HepG2 (cell line): ENCODE results near the gene GFER. TPM values are rescaled to one million over a fixed set of nuclear protein-coding genes. Genes with fewer than 3 reads are reported as not detected.
A peak's percentile ranks its signal among the peaks of the same experiment; 100 is the strongest.

ENCODE experiments used
- FOXK2 ChIP-seq: fragments of 450-650 bp; IDR thresholded peaks from 2 replicates; pipeline ENCODE4 v1.6.1; 2016
- IRF9 ChIP-seq: sonication (generic); formaldehyde crosslinking; IDR thresholded peaks from 2 replicates; pipeline ENCODE4 v1.8.0; 2022; ENCODE audit warnings: missing genetic modification reagents, mild to moderate bottlenecking, borderline replicate concordance
- LRRFIP1 ChIP-seq: sonication (generic); formaldehyde crosslinking; conservative IDR thresholded peaks from 2 replicates; pipeline ENCODE4 v1.4.0; 2020; ENCODE audit warnings: missing genetic modification reagents
- MTA3 ChIP-seq: sonication (generic); formaldehyde crosslinking; IDR thresholded peaks from 2 replicates; pipeline ENCODE4 v1.4.0; 2020; ENCODE audit warnings: missing genetic modification reagents
- PLRG1 ChIP-seq: fragments of 450-650 bp; conservative IDR thresholded peaks from 2 replicates; pipeline ENCODE4 v1.6.1; 2016
- POLR2A ChIP-seq, 2 experiments: IDR thresholded peaks; 2 replicates each; pipeline ENCODE4 v1.6.1; 2011; ENCODE audit warnings: low read depth in 2 of 2, low read length in 2 of 2, mild to moderate bottlenecking in 1 of 2, moderate library complexity in 1 of 2; ENCODE audit not compliant: insufficient read depth in 1 of 2
- TFAP4 ChIP-seq: sonication (generic); IDR thresholded peaks from 2 replicates; pipeline ENCODE4 v1.6.1; 2016; ENCODE audit warnings: low read depth, borderline replicate concordance
- ZNF704 ChIP-seq: sonication (generic); formaldehyde crosslinking; IDR thresholded peaks from 2 replicates; pipeline ENCODE4 v1.8.1; 2023; ENCODE audit warnings: mild to moderate bottlenecking, inconsistent platforms, moderate library complexity, missing genetic modification reagents, borderline replicate concordance
- ZNF710 ChIP-seq: sonication (generic); formaldehyde crosslinking; IDR thresholded peaks from 2 replicates; pipeline ENCODE4 v1.5.0; 2020; ENCODE audit warnings: mild to moderate bottlenecking, missing genetic modification reagents, borderline replicate concordance
- polyA plus RNA-seq, 8 experiments: library from polyadenylated mRNA; depleted of rRNA in 3 of 8; stranded (reverse) in 7 of 8; unstranded in 1 of 8; fragments of >200 nt; fragmentation: Illumina TruSeq in 4 of 8; extraction: Trizol in 4 of 8; gene quantifications; 2 replicates each; pipeline versions ENCODE4 v1.2.1 to v1.2.3, GENCODE V29; 2011 to 2016; ENCODE audit warnings: low read depth in 4 of 8, missing spikeins in 1 of 8, mixed read lengths in 1 of 8; ENCODE audit not compliant: insufficient read depth in 1 of 8
- total RNA-seq, 5 experiments: library from RNA; depleted of rRNA; stranded (reverse); fragments of >200 nt; fragmentation: Illumina TruSeq; extraction: Trizol; gene quantifications; 2 replicates each; pipeline ENCODE4 v1.2.3, GENCODE V29; 2016; ENCODE audit warnings: low read depth in 1 of 5

GFER gene
- total and polyA plus RNA-seq, 2 of the 13 experiments (the other 11 are each of a cell fraction or from before 2014, with no cell fraction given) = 28.6 to 71.7 TPM

GRCh38 chr16:1965396-1966001 lies 18.5 kb upstream of the GFER start (continued):
- no peak for TF ChIP-seq ZNF704 (CRISPR knock-in tag)
- TF ChIP-seq TFAP4 = no peak
- 0 out of 2 replicates have a peak, but pooled peaks have one; percentile 0 for TF ChIP-seq ZNF710 (CRISPR knock-in tag)
- peak in 1 of 2 experiments; percentile 18; a peak in 2 of 4 replicates for TF ChIP-seq POLR2A (IDR thresholded peaks at IDR 0.05; ENCODE audit: insufficient read depth in 1 of 2, low read depth in 2 of 2, low read length in 2 of 2)
- no peak for TF ChIP-seq MTA3
- TF ChIP-seq PLRG1 = no peak
- TF ChIP-seq LRRFIP1 (CRISPR knock-in tag) = no peak
- TF ChIP-seq FOXK2 = no peak
- no peak for TF ChIP-seq IRF9
